WTC11 (cell line): ENCODE data around the gene CHST11.

Experiments used
- CTCF ChIP-seq: fragments of 200-600 bp; IDR thresholded peaks from 2 replicates; pipeline ENCODE4 v1.8.0; 2022; ENCODE audit warnings: antibody characterized with exemption
- FOXP1 ChIP-seq: sonication (generic); formaldehyde crosslinking; IDR thresholded peaks from 2 replicates; pipeline ENCODE4 v1.8.0; 2022; ENCODE audit warnings: missing genetic modification reagents, mild to moderate bottlenecking, moderate library complexity, borderline replicate concordance
- USF2 ChIP-seq: sonication (generic); formaldehyde crosslinking; IDR thresholded peaks from 2 replicates; pipeline ENCODE4 v1.8.1; 2023; ENCODE audit warnings: mild to moderate bottlenecking, missing genetic modification reagents, moderate library complexity
- ZBTB21 ChIP-seq: sonication (generic); formaldehyde crosslinking; IDR thresholded peaks from 2 replicates; pipeline ENCODE4 v1.8.1; 2023; ENCODE audit warnings: mild to moderate bottlenecking, missing genetic modification reagents, borderline replicate concordance
- TF ChIP-seq, protein P1 (sequence below): sonication (generic); formaldehyde crosslinking; IDR thresholded peaks from 2 replicates; pipeline ENCODE4 v1.8.0; 2022; ENCODE audit warnings: mild to moderate bottlenecking, missing genetic modification reagents
- TF ChIP-seq, protein P2 (sequence below): sonication (generic); formaldehyde crosslinking; IDR thresholded peaks from 2 replicates; pipeline ENCODE4 v1.8.0; 2022; ENCODE audit warnings: missing genetic modification reagents

DNA sequence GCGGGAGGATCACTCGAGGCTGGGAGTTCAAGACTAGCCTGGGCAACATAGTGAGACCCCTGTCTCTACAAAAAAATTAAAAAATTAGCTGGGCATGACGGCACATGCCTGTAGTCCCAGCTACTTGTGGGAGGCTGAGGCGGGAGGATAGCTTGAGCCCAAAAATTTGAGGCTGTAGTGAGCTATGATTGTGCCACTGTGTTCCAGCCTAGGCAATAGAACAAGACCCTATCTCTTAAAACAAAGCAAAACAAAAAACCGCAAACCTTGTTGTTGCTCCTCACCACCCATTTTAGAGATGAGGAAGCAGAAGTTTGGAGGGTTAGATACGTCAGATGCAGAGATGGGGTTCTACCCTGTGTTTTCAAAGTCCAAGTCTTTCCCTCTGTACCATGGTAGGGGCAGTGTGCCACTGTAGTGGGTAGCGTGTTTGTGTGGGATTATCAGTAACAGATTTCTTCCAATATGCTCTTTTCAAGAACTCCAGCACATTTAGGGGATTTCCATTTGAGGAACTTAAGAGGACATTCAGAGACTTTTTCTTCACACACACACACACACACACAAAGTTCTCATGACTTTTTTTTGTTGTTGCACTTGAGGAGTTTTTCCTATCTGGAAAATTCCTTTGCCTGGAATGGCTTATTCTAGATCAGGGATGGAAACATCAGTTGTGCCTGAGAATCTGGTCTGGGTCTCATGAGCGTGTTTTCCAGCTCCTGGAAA, 186.5 kb downstream of the CHST11 start:
- no peak for TF ChIP-seq FOXP1 (CRISPR knock-in tag)
- no peak for TF ChIP-seq CTCF
- TF ChIP-seq, protein P1, sequence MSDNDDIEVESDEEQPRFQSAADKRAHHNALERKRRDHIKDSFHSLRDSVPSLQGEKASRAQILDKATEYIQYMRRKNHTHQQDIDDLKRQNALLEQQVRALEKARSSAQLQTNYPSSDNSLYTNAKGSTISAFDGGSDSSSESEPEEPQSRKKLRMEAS (CRISPR knock-in tag) = no peak
- no peak for TF ChIP-seq USF2 (CRISPR knock-in tag)
- no peak for TF ChIP-seq ZBTB21 (CRISPR knock-in tag)
- TF ChIP-seq, protein P2, sequence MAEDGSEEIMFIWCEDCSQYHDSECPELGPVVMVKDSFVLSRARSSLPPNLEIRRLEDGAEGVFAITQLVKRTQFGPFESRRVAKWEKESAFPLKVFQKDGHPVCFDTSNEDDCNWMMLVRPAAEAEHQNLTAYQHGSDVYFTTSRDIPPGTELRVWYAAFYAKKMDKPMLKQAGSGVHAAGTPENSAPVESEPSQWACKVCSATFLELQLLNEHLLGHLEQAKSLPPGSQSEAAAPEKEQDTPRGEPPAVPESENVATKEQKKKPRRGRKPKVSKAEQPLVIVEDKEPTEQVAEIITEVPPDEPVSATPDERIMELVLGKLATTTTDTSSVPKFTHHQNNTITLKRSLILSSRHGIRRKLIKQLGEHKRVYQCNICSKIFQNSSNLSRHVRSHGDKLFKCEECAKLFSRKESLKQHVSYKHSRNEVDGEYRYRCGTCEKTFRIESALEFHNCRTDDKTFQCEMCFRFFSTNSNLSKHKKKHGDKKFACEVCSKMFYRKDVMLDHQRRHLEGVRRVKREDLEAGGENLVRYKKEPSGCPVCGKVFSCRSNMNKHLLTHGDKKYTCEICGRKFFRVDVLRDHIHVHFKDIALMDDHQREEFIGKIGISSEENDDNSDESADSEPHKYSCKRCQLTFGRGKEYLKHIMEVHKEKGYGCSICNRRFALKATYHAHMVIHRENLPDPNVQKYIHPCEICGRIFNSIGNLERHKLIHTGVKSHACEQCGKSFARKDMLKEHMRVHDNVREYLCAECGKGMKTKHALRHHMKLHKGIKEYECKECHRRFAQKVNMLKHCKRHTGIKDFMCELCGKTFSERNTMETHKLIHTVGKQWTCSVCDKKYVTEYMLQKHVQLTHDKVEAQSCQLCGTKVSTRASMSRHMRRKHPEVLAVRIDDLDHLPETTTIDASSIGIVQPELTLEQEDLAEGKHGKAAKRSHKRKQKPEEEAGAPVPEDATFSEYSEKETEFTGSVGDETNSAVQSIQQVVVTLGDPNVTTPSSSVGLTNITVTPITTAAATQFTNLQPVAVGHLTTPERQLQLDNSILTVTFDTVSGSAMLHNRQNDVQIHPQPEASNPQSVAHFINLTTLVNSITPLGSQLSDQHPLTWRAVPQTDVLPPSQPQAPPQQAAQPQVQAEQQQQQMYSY = no peak
